ENCODE measurements around the gene KISS1. TPM values are rescaled to one million over a fixed set of nuclear protein-coding genes. Genes with fewer than 3 reads are reported as not detected.
A peak's percentile ranks its signal among the peaks of the same experiment; 100 is the strongest.

The KISS1 gene
- total RNA-seq, 2 experiments from 2014 or later, result not detected

- CTCF ChIA-PET, result no interaction called here
- H3K36me3 Mint-ChIP-seq (ENCODE audit: low read depth), result no peaks in the 10 kb centered on the region
- peaks cover 18% of the 10 kb centered on the region for H3K4me1 Mint-ChIP-seq (ENCODE audit: low read depth)
- ATAC-seq (ENCODE audit: poor library complexity) (no peak), DNase-seq (no peak)
- POLR2A ChIA-PET, result interaction anchor here (0.9 kb wide), 1 partner anchor 580 kb away, joined by 3 read pairs; no protein-coding TSS in a partner anchor
- peaks cover 5 to 9% of the 10 kb centered on the region in 2 experiments for H3K27me3 ChIP-seq (ENCODE audit: control insufficient read depth in 1 of 2, insufficient read depth in 2 of 2, low read length in 2 of 2)
- H3K27ac ChIP-seq (ENCODE audit: low read depth in 1 of 2, low read length in 2 of 2), result no peak overlapping the region
- no peak overlapping the region for H3K4me3 Mint-ChIP-seq
- H3K4me1 ChIP-seq (ENCODE audit: insufficient read depth, low read length), result peaks cover 7% of the 10 kb centered on the region
- no peak overlapping the region for H3K27ac Mint-ChIP-seq
- H3K27me3 Mint-ChIP-seq, result peaks cover 59% of the 10 kb centered on the region
- H3K9me3 ChIP-seq (ENCODE audit: control insufficient read depth in 1 of 2, insufficient read depth in 1 of 2, low read length in 2 of 2), result no peaks in the 10 kb centered on the region
- H3K36me3 ChIP-seq (ENCODE audit: insufficient read depth, low read length), result no peaks in the 10 kb centered on the region
- intact Hi-C loops (cut with DNase I, micrococcal nuclease), result loop anchor here in 1 of 2 experiments (5.0 kb wide), 1 partner anchor 157 kb away; no protein-coding TSS in a partner anchor
- no peak for TF ChIP-seq CTCF (IDR thresholded peaks at IDR 0.05)
- no peak overlapping the region for H3K4me3 ChIP-seq (ENCODE audit: low read length)
- no peaks in the 10 kb centered on the region for H3K9me3 Mint-ChIP-seq
These were observed 9.2 kb upstream of the KISS1 start for GRCh38 chr1:204205486-204205885.

GRCh38 chr1:204204944-204205343 lies 8.7 kb upstream of the KISS1 start:
- H3K36me3 ChIP-seq (ENCODE audit: insufficient read depth, low read length), result no peaks in the 10 kb centered on the region
- H3K4me1 Mint-ChIP-seq (ENCODE audit: low read depth), result peaks cover 18% of the 10 kb centered on the region
- H3K27ac Mint-ChIP-seq, result no peak overlapping the region
- POLR2A ChIA-PET, result no interaction called here
- DNase-seq (peak in 1 of 14 experiments; percentile 22), ATAC-seq (ENCODE audit: poor library complexity) (peak; percentile 36)
- no peak overlapping the region for H3K4me3 ChIP-seq (ENCODE audit: low read length)
- TF ChIP-seq CTCF (IDR thresholded peaks at IDR 0.05), result no peak
- no peak overlapping the region for H3K4me3 Mint-ChIP-seq
- peaks cover 59% of the 10 kb centered on the region for H3K27me3 Mint-ChIP-seq
- H3K36me3 Mint-ChIP-seq (ENCODE audit: low read depth), result no peaks in the 10 kb centered on the region
- intact Hi-C loops (cut with DNase I, micrococcal nuclease), result loop anchor here in 1 of 2 experiments (5.0 kb wide), 1 partner anchor 157 kb away; no protein-coding TSS in a partner anchor
- H3K9me3 Mint-ChIP-seq, result no peaks in the 10 kb centered on the region
- H3K9me3 ChIP-seq (ENCODE audit: control insufficient read depth in 1 of 2, insufficient read depth in 1 of 2, low read length in 2 of 2), result no peaks in the 10 kb centered on the region
- CTCF ChIA-PET, result no interaction called here
- peaks cover 5 to 9% of the 10 kb centered on the region in 2 experiments for H3K27me3 ChIP-seq (ENCODE audit: control insufficient read depth in 1 of 2, insufficient read depth in 2 of 2, low read length in 2 of 2)
- H3K4me1 ChIP-seq (ENCODE audit: insufficient read depth, low read length), result peaks cover 7% of the 10 kb centered on the region
- H3K27ac ChIP-seq (ENCODE audit: low read depth in 1 of 2, low read length in 2 of 2), result no peak overlapping the region

- Histone ChIP-seq H3K27me3 (ENCODE audit: control insufficient read depth in 1 of 2, insufficient read depth in 2 of 2, low read length in 2 of 2) (peaks cover 5 to 9% of the 10 kb centered on the region in 2 experiments), H3K9me3 (ENCODE audit: control insufficient read depth in 1 of 2, insufficient read depth in 1 of 2, low read length in 2 of 2) (no peaks in the 10 kb centered on the region), H3K36me3 (ENCODE audit: insufficient read depth, low read length) (no peaks in the 10 kb centered on the region), H3K4me1 (ENCODE audit: insufficient read depth, low read length) (peaks cover 7% of the 10 kb centered on the region), H3K4me3 (ENCODE audit: low read length) (no peak overlapping the region), H3K27ac (ENCODE audit: low read depth in 1 of 2, low read length in 2 of 2) (no peak overlapping the region)
- Mint-ChIP-seq H3K36me3 (ENCODE audit: low read depth) (no peaks in the 10 kb centered on the region), H3K4me1 (ENCODE audit: low read depth) (peaks cover 18% of the 10 kb centered on the region), H3K4me3 (no peak overlapping the region), H3K27ac (no peak overlapping the region), H3K9me3 (no peaks in the 10 kb centered on the region), H3K27me3 (peaks cover 58% of the 10 kb centered on the region)
- no peak for TF ChIP-seq CTCF (IDR thresholded peaks at IDR 0.05)
- ChIA-PET CTCF (no interaction called here), POLR2A (no interaction called here)
- ATAC-seq (ENCODE audit: poor library complexity) (no peak), DNase-seq (no peak)
- intact Hi-C loops (cut with DNase I, micrococcal nuclease), result no loop called here
These were observed 7.0 kb upstream of the KISS1 start for GRCh38 chr1:204203206-204203767.

Measured in CD4-positive, alpha-beta T cell (primary cell).